Uterus (tissue), 2 donors: ENCODE data around the gene EMP3.

Source experiments
- POLR2A ChIP-seq, 2 donors: fragments of 450-650 bp; IDR thresholded peaks; one replicate each; pipeline ENCODE4 v1.6.1; 2016; ENCODE audit warnings: antibody characterized with exemption in 2 of 2, mild to moderate bottlenecking in 1 of 2, moderate library complexity in 1 of 2
- TF ChIP-seq, protein P1 (sequence below), 4 experiments: fragments of 200-600 bp in 2 of 4; fragments of 450-650 bp in 2 of 4; sonication (generic) in 2 of 4; IDR thresholded peaks; one replicate each; pipeline ENCODE4 v1.5.1; 2016 to 2019; ENCODE audit warnings: antibody characterized with exemption in 4 of 4, mild to moderate bottlenecking in 2 of 4, moderate library complexity in 1 of 4

DNA sequence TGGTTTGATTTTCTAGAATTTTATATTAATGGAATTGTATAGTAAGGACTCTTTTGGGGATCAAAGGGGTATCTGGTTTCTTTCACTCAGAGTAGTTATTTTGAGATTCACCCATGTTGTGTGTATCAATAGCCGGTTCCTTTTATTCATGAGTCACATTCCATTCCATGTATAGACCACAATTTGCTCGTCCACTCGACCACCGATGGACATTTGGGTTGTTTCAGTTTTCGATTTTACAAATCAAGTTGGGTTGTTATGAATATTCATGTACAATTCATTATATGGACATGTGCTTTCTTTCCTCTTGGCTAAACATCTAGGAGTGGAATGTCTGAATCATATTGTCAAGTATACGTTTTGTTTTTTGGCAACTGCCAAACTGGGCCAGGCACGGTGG lies 9.6 kb upstream of the EMP3 start:
- TF ChIP-seq, protein P1, sequence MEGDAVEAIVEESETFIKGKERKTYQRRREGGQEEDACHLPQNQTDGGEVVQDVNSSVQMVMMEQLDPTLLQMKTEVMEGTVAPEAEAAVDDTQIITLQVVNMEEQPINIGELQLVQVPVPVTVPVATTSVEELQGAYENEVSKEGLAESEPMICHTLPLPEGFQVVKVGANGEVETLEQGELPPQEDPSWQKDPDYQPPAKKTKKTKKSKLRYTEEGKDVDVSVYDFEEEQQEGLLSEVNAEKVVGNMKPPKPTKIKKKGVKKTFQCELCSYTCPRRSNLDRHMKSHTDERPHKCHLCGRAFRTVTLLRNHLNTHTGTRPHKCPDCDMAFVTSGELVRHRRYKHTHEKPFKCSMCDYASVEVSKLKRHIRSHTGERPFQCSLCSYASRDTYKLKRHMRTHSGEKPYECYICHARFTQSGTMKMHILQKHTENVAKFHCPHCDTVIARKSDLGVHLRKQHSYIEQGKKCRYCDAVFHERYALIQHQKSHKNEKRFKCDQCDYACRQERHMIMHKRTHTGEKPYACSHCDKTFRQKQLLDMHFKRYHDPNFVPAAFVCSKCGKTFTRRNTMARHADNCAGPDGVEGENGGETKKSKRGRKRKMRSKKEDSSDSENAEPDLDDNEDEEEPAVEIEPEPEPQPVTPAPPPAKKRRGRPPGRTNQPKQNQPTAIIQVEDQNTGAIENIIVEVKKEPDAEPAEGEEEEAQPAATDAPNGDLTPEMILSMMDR (IDR thresholded peaks at IDR 0.05): no peak
- no peak for TF ChIP-seq POLR2A (IDR thresholded peaks at IDR 0.05)
